VCaP (cell line): ENCODE measurements around the gene SDC1.
A peak's percentile ranks its signal among the peaks of the same experiment; 100 is the strongest.

Source experiments
- H3K27ac ChIP-seq: fragments of 450-650 bp; 2 replicates; pipeline ENCODE4 v1.5.1; 2017
- TF ChIP-seq, protein P1 (sequence below): fragments of 450-650 bp; conservative IDR thresholded peaks from 2 replicates; pipeline ENCODE4 v1.5.1; 2017; ENCODE audit warnings: mild to moderate bottlenecking, moderate library complexity

Gene SDC1

DNA sequence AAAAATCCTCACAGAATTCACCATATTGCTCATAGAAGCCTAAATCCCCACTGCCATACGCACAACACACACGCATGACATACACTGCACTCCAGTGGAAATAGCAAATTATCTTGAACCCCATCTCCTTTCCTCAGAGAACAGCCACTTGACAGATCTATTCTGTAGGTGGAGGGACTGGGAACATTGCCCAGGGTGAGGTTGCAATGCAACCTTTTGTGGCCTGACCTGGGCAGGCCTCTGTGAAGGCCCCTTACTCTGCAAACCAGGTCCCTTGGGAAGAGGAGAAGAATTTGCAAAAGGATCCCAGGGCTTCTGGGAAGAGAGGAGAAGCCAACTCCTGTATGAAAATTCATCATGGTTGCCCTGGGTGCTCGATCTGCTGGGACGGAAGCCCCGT lies 51.9 kb downstream of the SDC1 start:
- TF ChIP-seq, protein P1, sequence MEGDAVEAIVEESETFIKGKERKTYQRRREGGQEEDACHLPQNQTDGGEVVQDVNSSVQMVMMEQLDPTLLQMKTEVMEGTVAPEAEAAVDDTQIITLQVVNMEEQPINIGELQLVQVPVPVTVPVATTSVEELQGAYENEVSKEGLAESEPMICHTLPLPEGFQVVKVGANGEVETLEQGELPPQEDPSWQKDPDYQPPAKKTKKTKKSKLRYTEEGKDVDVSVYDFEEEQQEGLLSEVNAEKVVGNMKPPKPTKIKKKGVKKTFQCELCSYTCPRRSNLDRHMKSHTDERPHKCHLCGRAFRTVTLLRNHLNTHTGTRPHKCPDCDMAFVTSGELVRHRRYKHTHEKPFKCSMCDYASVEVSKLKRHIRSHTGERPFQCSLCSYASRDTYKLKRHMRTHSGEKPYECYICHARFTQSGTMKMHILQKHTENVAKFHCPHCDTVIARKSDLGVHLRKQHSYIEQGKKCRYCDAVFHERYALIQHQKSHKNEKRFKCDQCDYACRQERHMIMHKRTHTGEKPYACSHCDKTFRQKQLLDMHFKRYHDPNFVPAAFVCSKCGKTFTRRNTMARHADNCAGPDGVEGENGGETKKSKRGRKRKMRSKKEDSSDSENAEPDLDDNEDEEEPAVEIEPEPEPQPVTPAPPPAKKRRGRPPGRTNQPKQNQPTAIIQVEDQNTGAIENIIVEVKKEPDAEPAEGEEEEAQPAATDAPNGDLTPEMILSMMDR = no peak
- H3K27ac ChIP-seq = no peak overlapping the region

DNA sequence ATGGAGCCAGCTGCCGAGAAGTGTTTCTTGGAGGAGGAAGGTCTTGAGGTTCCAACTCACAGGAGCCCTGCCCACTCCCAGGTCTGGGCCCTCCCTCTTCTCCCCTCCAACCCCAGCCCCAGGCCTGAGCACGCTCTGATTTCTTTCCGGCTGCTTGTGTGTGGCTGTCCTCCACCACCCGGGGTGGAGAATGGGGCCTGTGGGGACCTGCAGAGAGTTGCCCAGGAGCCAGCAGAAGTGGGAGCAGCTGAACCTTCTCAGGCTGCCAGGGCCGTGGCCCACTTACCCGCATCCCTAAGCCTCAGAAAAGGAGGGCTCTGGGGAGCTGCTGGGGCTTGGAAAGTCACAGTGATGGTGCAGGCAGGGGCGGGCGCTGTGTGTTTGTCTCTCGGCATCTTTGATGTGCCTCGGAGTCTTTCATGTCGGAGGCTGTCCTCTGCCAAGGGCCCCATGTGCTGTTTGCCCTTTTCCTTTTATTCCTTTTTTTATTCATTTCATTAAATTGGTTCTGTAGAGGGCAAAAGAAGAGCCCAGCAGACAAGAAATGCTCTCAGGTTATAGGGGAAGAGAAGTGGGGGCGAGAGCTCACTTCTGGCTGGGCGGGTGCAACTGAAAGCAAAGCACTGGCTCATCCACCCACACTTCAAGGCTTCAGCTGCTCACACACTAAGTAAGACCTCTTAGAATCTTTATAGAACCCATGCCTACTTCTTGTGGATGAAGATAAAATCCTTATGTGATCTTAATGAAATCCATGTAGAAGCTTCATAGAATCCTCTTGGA lies 52.5 kb downstream of the SDC1 start:
- TF ChIP-seq, protein P1 = no peak

DNA sequence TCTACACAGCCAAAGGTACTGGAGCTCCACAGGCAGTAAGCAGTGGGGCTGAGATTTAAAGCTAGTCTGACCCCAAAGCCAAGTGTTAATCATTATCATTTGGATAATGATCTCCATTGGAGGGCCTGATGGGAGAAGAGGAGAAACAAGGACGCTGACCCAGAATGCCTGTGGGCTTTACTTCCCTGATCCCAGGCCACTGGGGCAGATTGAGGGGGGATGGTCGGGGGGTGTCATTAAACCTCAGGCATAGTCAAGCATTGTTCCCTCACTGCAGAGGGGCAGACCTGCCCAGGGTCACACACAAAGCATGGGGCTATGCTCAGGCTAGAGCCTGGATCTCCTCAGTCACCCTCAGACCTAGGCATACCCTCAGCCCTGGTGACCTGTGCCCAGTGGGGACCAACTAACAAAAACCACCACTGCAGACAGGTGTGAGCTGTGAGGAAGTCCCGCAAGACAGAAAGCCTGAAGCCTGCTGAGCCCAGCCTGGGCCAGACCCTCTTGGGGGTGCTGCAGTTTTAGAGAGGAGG lies 53.4 kb downstream of the SDC1 start:
- no peak overlapping the region for H3K27ac ChIP-seq
- TF ChIP-seq, protein P1 = no peak

More for the DNA sequence above, 52.5 kb downstream of the SDC1 start:
- no peak overlapping the region for H3K27ac ChIP-seq

DNA sequence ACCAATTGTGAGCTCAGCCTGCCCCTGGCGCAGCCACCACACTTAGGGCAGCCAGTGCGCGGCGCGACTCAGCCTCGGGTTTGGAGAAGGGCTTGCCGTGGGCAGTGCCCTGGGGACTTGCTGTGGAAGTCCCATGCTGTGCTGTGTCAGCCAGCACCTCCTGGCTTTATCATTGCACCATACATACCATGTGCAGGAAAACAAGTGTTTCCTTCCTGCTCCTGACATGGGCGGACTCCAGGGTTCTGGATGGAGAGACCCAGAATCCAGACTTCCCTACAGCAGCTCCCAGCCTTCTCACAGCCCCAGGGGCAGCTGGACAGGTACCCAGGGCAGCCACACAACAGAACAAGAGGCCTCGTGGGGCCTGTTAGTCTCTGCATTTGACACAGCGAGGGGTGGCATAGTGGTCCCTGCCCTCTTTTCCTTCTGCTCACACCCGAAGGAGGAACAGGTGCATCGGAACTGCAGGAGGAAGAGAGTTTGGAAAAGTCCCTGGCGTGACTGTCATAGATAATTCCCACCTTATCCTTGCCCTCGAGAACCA lies 54.2 kb downstream of the SDC1 start:
- H3K27ac ChIP-seq = no peak overlapping the region; the same call in 1 of the 2 replicates
- TF ChIP-seq, protein P1 = no peak

DNA sequence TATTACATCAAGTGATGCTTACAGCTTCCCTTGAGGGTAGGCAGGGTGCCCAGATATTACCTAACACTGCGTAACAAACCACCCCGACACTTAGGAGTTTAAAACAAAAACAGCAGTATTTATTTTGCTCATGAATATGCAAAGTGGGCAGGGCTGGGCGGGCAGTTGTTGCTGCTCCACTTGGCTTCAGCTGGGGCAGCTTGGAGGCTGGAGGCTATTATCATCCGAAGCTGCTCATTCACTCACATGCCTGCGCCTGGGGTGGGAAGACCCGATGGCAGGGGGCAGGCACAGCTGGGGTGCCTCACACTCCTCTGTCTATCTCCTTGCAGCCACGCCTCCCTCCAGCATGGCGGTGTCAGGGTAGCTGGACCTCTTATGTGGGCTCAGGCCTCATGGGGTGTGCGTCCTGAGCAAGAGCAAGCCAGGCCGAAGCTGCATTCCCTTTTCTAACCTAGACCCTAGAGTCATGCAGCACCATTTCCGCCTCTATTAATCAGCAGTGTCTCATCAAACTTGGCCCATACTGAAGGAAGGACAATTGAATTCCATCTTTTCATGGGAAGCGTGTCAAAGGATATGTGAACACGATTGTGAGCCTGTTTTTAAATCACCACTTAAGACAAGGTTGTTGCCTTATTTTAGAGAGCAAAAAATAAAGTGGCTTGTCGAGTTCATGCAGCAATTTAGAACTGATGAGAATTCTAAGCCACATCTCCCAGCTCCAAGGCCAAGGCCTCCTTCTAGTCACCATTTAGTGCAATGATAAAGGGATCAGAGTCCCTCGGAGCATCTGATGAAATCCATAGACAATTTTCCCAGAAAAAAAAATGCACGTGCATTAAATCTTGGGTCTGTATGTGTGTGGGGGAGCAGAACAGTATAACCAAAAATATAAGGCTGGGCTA lies 54.9 kb downstream of the SDC1 start:
- no peak overlapping the region; the same call in 1 of the 2 replicates for H3K27ac ChIP-seq
- TF ChIP-seq, protein P1 = no peak

DNA sequence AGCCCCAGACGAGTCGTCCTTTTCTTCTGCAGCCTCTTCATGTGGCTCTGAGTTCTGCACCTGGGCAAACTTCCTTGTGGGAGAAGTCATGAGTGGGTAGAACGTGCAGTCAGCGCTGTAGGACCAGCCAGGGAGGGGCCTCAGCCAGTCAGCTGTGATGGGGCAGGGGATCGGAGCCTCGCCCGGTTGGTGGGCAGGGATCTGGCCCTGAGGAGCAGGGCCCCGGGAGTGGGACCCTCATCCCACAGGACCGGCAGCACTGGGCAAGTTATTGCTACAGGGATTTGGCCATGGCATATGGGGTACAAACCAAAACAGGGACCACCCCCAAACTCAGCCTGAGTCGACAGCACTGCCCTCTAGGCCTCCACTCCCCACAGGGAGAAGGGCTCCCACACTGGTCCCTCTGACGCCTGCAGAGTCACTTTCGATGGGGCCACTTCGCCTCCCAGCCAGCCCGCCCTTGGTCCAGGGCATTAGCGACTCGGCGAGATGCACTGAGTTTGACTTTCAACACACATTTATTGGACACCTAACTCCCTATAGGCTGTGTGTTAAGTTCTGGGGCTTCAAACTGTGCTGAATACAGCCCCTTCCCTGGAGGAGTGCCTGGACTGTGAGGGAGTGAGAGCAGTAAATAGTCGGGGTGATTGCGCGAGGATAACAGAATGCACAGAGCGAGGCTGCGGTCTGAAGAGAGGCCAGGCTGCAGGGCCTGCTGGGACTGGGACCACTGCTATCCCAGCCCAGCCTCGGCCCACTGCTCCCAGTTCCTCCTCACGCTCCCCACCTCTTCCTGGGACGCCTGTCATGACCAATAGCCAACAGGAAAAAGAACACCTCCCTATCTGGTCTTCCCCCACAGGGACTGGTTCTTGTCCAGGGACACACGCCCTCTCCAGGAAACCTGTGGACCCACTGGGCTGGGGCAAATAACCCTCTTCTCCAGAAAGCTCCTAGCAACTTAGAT lies 55.9 kb downstream of the SDC1 start:
- TF ChIP-seq, protein P1 = no peak
- H3K27ac ChIP-seq = peak overlapping the region; percentile 83
